ENCODE measurements around the gene TREH. TPM values are rescaled to one million over a fixed set of nuclear protein-coding genes. Genes with fewer than 3 reads are reported as not detected.
"Not testable (repeated sequence)": the region's sequence is repeated elsewhere in the genome, so short reads cannot be mapped to it uniquely, and the experiment has no call there.

The TREH gene
- total and polyA plus RNA-seq, 8 donors: 0.20 to 0.42 (median 0.24) TPM; not detected in 3

GRCh38 chr11:118612378-118612777, 67.1 kb downstream of the TREH start:
- no peak for DNase-seq
- Histone ChIP-seq H3K9me3 (no peaks in the 10 kb centered on the region), H3K27ac (peak overlapping the region; percentile 65 to 84), H3K4me1 (peaks cover 8 to 63% of the 10 kb centered on the region in 2 donors), H3K4me3 (no peak overlapping the region), H3K27me3 (peaks cover 4 to 53% of the 10 kb centered on the region in 2 donors), H3K36me3 (peaks cover 0 to 25% of the 10 kb centered on the region in 2 donors)
- intact Hi-C loops (cut with DNase I): no loop called here
- no peak for TF ChIP-seq CTCF (IDR thresholded peaks at IDR 0.05)
- no peak for ATAC-seq

- H3K36me3 ChIP-seq: peaks cover 0 to 21% of the 10 kb centered on the region in 2 donors
- intact Hi-C loops (cut with DNase I); ATAC-seq; DNase-seq; H3K9me3 ChIP-seq: not testable (repeated sequence)
- H3K27me3 ChIP-seq: peaks cover 4 to 60% of the 10 kb centered on the region in 2 donors
- peak overlapping the region; percentile 83 to 84 for H3K27ac ChIP-seq
- H3K4me1 ChIP-seq: peaks cover 9 to 53% of the 10 kb centered on the region in 2 donors
- H3K4me3 ChIP-seq: peak overlapping the region; percentile 53 to 60
Observed at GRCh38 chr11:118611433-118611795, 68.0 kb downstream of the TREH start.

DNA sequence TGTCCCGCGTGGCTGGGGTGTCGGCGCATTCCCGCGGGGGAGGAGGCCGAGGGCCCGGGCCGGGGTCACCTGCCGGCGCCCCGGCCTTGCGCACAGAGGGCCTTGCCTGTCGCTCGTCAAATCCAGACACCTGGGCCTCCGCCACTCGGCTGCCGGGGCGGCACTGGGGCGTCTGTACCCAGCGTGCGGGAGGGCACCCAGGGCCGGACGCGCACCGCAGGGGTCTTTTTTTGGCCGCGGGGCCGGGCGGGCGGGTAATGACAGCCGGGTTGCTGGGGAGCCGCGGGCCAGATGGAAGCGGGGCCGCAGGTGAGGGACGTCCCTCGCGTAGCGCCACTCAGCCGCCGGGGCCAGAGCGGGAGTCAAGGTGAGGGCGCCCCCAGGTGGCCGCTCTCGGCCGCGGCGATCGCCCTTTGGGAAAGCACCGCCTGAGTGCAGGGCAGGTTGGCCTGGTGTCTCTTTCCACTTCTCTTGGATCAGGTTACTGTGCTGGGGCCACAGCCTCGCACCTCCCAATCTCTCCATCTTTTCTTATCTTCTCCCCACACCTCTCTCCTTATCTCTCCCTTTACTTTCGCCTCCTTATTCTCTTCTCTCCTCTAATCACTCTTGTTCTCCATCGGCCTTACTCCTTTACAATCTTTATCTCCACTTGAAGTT, 68.5 kb downstream of the TREH start:
- Histone ChIP-seq H3K4me3 (peak overlapping the region; percentile 53 to 60), H3K4me1 (peaks cover 12 to 53% of the 10 kb centered on the region in 2 donors), H3K27me3 (peaks cover 4 to 61% of the 10 kb centered on the region in 2 donors), H3K27ac (peak overlapping the region; percentile 83 to 84), H3K9me3 (no peaks in the 10 kb centered on the region), H3K36me3 (peaks cover 0 to 16% of the 10 kb centered on the region in 2 donors)
- peak; percentile 88 to 95 for TF ChIP-seq CTCF (IDR thresholded peaks at IDR 0.05)
- intact Hi-C loops (cut with DNase I): no loop called here
- peak in 3 of 4 donors; percentile 82 to 94 (median 83) for DNase-seq
- peak; percentile 78 for ATAC-seq

DNA sequence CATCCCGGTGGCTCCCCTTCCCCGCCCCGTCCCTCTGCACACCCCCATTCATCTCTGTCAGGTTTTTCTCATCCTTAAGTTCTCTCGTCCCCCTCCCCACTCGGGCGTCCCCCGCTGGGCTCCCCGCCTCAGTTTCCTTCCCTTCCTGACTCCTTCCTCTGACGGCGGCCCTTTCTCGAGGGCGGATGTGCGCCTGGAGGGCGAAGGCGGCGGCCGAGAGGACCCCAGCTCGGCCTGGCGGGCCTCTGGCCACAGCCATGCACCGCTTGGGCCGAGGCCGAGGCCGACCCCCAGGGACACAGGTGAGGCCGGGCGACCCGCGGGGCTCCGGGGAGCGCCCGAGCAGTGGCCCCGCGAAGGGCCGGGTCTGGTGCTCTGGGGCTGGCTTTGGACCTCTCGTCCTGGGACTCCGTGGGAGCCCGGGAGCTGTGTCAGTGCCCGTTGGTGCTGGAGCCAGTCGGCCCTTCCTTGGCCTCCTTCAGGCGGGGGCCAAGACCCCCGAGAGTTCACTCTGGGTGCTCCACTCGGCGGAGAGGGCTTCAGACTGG, 69.2 kb downstream of the TREH start:
- H3K4me1 ChIP-seq: peaks cover 12 to 59% of the 10 kb centered on the region in 2 donors
- H3K27me3 ChIP-seq: peaks cover 4 to 61% of the 10 kb centered on the region in 2 donors
- DNase-seq (no peak), ATAC-seq (no peak)
- intact Hi-C loops (cut with DNase I): no loop called here
- no peaks in the 10 kb centered on the region for H3K9me3 ChIP-seq
- peak overlapping the region; percentile 83 to 84 for H3K27ac ChIP-seq
- H3K36me3 ChIP-seq: peaks cover 0 to 10% of the 10 kb centered on the region in 2 donors
- no peak for TF ChIP-seq CTCF (IDR thresholded peaks at IDR 0.05)
- peak overlapping the region; percentile 53 to 60 for H3K4me3 ChIP-seq

DNA sequence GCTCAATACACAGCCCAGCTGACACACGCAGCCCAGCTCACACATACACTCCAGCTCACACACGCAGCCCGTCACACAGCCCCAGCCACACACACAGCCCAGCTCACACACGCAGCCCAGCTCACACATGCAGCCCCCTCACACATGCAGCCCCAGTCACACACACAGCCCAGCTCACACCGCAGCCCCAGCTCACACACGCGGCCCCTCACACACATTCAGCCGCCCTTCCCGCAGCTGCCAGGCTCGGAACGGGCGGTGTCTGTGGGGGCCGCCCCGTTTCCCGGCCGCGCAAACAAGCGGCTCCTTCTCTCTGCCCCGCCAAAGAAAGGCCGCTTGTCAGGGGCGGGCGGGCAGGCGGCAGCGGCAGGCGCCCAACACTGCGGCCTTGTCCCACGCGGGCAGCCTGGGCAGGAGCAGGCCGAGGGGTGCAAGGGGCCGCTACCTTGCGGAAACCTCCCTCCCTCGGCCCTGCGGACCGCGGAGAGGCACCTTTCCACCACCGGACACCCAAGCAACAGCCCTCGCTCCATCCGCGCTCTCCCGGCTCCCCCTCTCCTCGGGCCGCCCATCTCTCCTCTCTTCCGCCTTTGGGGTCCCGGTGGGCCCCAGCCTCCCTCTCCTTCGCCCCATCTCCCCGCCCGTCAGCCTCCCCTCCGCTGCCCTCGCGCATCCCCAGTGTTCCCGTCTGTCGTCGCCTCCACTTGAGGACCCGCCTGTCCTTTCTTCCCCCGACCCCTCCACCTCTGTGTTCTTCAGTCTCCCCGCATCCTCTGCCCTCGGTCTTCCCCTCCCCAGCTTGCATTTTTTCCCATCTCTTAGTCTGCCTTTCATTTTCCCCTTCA, 69.8 kb downstream of the TREH start:
- intact Hi-C loops (cut with DNase I): loop anchor here in 1 of 2 donors (10.0 kb wide), 1 partner anchor 45 kb away; no protein-coding TSS in a partner anchor
- ATAC-seq: no peak
- peaks cover 15 to 63% of the 10 kb centered on the region in 2 donors for H3K4me1 ChIP-seq

More for the DNA sequence above, 69.8 kb downstream of the TREH start:
- no peak for DNase-seq
- peaks cover 4 to 61% of the 10 kb centered on the region in 2 donors for H3K27me3 ChIP-seq
- peaks cover 0 to 5% of the 10 kb centered on the region in 2 donors for H3K36me3 ChIP-seq
- peak overlapping the region; percentile 53 to 60 for H3K4me3 ChIP-seq
- H3K27ac ChIP-seq: peak overlapping the region; percentile 83 to 84
- no peaks in the 10 kb centered on the region for H3K9me3 ChIP-seq
- TF ChIP-seq CTCF (IDR thresholded peaks at IDR 0.05): no peak
